ENCODE results near the gene PDILT.

Gene PDILT

DNA sequence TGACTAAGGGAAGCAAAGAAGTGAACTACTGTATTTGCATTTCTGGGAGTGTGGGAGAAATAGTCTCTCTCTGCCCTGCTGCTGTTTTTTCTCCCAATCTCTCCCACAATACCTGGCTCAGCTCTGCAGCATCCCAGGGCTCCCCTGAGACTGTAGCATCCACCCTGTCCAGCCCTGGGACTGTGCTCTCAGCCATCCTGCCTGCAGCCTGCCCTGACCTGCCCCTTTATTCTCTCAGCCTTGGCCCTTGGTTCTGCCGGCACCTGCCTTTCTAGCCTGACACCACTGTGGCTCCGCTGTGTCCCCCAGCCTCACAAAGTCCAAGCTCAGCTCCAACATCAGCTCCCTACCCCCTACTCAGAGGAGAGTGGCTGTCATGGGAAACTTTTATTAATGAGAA is 1.9 kb downstream of the PDILT start:
- no peak overlapping the region for H3K4me3 ChIP-seq (replicated peaks in 1 of 2; ENCODE audit: low read depth in 2 of 2, low read length in 2 of 2)
- no peak for DNase-seq (ENCODE audit: low read depth in 2 of 2)
- no peak for TF ChIP-seq CTCF (IDR thresholded peaks at IDR 0.05; ENCODE audit: low read depth, low read length)

- DNase-seq (ENCODE audit: low read depth in 2 of 2) = no peak
- H3K4me3 ChIP-seq (replicated peaks in 1 of 2; ENCODE audit: low read depth in 2 of 2, low read length in 2 of 2) = no peak overlapping the region
- no peak for TF ChIP-seq CTCF (IDR thresholded peaks at IDR 0.05; ENCODE audit: low read depth, low read length)
These were observed 3.0 kb downstream of the PDILT start for GRCh38 chr16:20401475-20402016.

DNA sequence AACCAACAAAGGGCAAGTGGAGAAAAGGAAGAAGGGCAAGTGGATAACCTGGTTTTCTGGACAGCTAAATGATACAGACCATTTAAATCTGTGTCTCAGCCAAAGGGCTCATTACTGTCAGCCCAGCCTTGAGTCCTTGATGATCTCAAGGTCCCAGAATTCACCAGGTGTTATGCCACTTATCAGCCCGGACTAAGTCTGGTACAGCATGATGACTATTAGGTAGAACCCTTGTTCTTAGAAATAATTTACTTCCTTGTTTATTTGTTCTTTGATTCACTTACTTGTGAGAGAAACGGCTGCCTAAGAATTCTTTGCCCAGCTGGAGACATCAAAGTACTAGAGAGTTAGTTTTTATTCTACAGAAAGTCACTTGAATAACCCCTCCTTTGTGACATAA is 3.5 kb downstream of the PDILT start:
- no peak overlapping the region for H3K4me3 ChIP-seq (replicated peaks in 1 of 2; ENCODE audit: low read depth in 2 of 2, low read length in 2 of 2)
- no peak for DNase-seq (ENCODE audit: low read depth in 2 of 2)
- no peak for TF ChIP-seq CTCF (IDR thresholded peaks at IDR 0.05; ENCODE audit: low read depth, low read length)

DNA sequence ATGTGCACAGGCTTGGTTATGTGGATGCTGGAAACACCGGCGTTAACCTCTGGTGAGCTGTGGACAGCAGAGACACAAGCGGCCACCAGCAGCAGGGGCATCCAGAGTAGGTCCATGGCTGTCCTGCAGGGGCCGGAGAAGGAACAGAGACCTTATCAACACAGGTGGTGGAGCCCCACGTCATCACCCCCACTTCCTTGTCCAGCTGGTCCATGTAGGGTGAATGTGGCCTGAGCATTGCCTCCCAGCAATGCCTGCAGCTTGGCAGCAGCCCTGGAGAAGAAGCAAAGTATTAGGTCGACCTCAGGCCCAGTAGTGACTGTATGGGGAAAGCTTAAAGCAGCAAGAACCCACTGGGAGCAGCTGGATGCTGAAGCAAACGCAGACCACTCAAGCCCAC is 5.4 kb downstream of the PDILT start:
- H3K4me3 ChIP-seq (replicated peaks in 1 of 2; ENCODE audit: low read depth in 2 of 2, low read length in 2 of 2) = no peak overlapping the region
- DNase-seq (ENCODE audit: low read depth in 2 of 2) = no peak
- no peak for TF ChIP-seq CTCF (IDR thresholded peaks at IDR 0.05; ENCODE audit: low read depth, low read length)

DNA sequence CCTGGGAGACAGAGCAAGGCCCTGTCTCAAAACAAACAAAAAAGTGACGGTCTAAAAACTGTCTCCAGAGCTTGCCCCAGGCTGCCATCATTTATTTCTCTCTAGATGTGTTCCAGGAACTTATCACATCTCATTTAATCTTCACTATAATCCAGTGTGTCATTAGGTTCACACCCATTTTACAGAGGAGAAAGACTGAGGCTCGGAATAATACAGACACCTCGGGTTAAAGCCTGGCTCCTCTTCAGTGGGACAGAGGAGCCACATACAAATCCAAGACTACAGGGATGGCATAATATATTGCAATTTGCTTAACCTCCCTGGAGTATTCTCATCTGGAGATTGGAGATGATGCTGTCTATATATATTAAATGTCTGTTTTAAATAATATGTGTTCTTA is 5.9 kb downstream of the PDILT start:
- no peak for TF ChIP-seq CTCF (IDR thresholded peaks at IDR 0.05; ENCODE audit: low read depth, low read length)
- no peak for DNase-seq (ENCODE audit: low read depth in 2 of 2)

GRCh38 chr16:20397468-20398074 is 7.0 kb downstream of the PDILT start:
- no peak for TF ChIP-seq CTCF (IDR thresholded peaks at IDR 0.05; ENCODE audit: low read depth, low read length)
- no peak for DNase-seq (ENCODE audit: low read depth in 2 of 2)
- no peak overlapping the region for H3K4me3 ChIP-seq (replicated peaks in 1 of 2; ENCODE audit: low read depth in 2 of 2, low read length in 2 of 2)

More for the DNA sequence above, 5.9 kb downstream of the PDILT start:
- H3K4me3 ChIP-seq (replicated peaks in 1 of 2; ENCODE audit: low read depth in 2 of 2, low read length in 2 of 2) = no peak overlapping the region
